ENCODE data around the gene RRP1B.
"Not testable (repeated sequence)": the region's sequence is repeated elsewhere in the genome, so short reads cannot be mapped to it uniquely, and the experiment has no call there.

RRP1B gene

GRCh38 chr21:43696214-43696613 lies 36.9 kb downstream of the RRP1B start:
- Histone ChIP-seq H2AFZ (no peak overlapping the region), H3K4me1 (no peaks in the 10 kb centered on the region), H3K36me3 (ENCODE audit: control insufficient read depth, insufficient read depth, low read length) (no peaks in the 10 kb centered on the region), H3K27me3 (ENCODE audit: control insufficient read depth, insufficient read depth, low read length) (no peaks in the 10 kb centered on the region), H3K79me2 (no peaks in the 10 kb centered on the region), H3K4me2 (ENCODE audit: low read length) (no peak overlapping the region), H3K9me3 (ENCODE audit: control insufficient read depth, low read length) (no peaks in the 10 kb centered on the region), H3K4me3 (ENCODE audit: low read depth, low read length) (no peak overlapping the region), H3K27ac (no peak overlapping the region), H3K9ac (no peak overlapping the region)
- TF ChIP-seq, protein P1, sequence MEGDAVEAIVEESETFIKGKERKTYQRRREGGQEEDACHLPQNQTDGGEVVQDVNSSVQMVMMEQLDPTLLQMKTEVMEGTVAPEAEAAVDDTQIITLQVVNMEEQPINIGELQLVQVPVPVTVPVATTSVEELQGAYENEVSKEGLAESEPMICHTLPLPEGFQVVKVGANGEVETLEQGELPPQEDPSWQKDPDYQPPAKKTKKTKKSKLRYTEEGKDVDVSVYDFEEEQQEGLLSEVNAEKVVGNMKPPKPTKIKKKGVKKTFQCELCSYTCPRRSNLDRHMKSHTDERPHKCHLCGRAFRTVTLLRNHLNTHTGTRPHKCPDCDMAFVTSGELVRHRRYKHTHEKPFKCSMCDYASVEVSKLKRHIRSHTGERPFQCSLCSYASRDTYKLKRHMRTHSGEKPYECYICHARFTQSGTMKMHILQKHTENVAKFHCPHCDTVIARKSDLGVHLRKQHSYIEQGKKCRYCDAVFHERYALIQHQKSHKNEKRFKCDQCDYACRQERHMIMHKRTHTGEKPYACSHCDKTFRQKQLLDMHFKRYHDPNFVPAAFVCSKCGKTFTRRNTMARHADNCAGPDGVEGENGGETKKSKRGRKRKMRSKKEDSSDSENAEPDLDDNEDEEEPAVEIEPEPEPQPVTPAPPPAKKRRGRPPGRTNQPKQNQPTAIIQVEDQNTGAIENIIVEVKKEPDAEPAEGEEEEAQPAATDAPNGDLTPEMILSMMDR (IDR thresholded peaks at IDR 0.05) = no peak

DNA sequence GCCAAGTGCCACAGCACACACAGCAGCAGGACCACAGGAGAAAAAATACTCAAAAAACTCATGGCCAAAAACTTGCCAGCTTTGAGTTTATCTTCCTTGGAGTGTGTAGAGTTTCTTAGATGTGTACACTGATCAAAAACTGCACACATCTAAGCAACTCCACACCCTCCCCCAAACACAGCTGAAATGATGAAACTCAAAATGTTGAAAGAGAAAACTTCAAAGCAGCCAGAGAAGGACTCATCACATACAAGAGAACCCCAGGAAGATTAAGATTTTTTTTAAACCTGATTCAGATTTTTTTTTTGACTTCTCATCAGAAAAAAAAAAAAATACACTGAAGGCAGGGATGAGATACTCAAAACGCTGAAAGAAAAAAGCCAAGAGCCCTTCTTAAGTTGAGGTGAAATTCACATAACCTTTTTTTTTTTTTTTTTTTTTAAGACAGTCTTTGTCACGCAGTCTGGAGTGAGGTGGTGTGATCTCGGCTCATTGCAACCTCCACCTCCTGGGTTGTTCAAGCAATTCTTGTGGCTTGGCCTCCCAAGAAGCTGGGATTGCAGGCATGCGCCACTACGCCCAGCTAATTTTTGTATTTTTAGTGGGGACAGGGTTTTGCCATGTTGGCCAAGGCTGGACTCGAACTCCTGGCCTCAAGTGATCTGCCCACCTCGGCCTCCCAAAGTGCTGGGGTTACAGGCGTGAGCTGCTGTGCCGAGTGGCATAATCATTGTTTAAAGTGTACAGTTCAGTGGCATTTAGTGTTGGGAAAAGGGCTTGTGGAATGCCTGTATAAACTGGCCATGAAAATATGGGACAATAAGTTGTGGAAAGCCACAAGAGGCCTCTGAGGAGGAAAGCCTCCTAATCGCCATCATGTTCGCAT lies 38.6 kb downstream of the RRP1B start:
- no peaks in the 10 kb centered on the region for H3K4me1 ChIP-seq
- H3K9me3 ChIP-seq (ENCODE audit: control insufficient read depth, low read length) = no peaks in the 10 kb centered on the region
- H3K27me3 ChIP-seq (ENCODE audit: control insufficient read depth, insufficient read depth, low read length) = no peaks in the 10 kb centered on the region
- no peak overlapping the region for H3K9ac ChIP-seq
- TF ChIP-seq, protein P1 (IDR thresholded peaks at IDR 0.05) = no peak
- H3K4me3 ChIP-seq (ENCODE audit: low read depth, low read length) = no peak overlapping the region
- no peak overlapping the region for H3K4me2 ChIP-seq (ENCODE audit: low read length)
- H3K36me3 ChIP-seq (ENCODE audit: control insufficient read depth, insufficient read depth, low read length) = no peaks in the 10 kb centered on the region
- H3K79me2 ChIP-seq = no peaks in the 10 kb centered on the region
- H2AFZ ChIP-seq = no peak overlapping the region
- no peak overlapping the region for H3K27ac ChIP-seq

DNA sequence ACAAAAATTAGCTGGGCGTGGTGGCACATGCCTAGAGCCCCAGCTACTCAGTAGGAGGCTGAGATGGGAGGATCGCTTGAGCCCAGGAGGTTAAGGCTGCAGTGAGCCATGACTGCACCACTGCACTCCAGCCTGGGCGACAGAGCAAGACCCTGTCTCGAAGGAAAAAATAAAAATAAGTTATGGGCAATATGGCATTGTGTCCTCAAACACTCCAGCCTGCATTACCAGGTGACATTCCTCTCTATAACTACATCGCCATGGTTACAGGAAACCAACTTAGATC lies 40.1 kb downstream of the RRP1B start:
- H3K36me3 ChIP-seq (ENCODE audit: control insufficient read depth, insufficient read depth, low read length); H3K9ac ChIP-seq; H3K4me2 ChIP-seq (ENCODE audit: low read length); H3K9me3 ChIP-seq (ENCODE audit: control insufficient read depth, low read length); H3K4me1 ChIP-seq; H3K79me2 ChIP-seq; H2AFZ ChIP-seq; H3K27me3 ChIP-seq (ENCODE audit: control insufficient read depth, insufficient read depth, low read length); H3K27ac ChIP-seq; H3K4me3 ChIP-seq (ENCODE audit: low read depth, low read length): not testable (repeated sequence)

DNA sequence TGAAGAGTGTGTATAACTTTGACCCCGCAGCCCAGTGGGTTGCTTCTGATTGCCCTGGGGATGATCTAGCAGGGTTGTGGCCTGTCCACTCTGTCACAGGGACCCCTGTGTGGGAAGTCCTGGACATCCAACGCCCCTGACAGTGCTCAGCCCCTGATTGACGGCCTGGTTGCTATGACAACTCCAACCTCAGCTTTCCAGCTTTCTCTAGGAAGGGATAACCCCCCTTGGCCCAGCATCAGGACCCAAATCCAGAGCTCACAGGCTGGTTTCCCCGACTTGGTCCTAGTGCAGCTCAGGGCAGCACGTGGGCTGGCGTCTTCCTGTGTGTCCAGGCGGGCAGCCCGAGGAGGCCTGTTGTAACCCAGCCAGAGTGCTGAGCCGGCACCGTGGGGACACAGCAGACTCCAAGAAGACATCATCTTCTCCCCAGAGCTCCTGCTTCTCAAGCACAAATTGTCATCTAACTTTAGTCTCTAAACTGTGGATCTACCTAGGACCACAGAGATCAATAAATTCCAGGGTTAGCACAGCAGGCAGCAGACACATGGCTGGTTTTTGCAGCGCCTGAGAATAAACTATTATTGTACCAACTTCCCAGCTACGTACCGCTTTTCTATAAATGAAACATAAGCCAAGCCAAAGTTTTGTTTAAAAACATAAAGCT lies 40.7 kb downstream of the RRP1B start:
- Histone ChIP-seq H3K4me1 (no peaks in the 10 kb centered on the region), H3K36me3 (ENCODE audit: control insufficient read depth, insufficient read depth, low read length) (no peaks in the 10 kb centered on the region), H3K79me2 (no peaks in the 10 kb centered on the region), H3K9me3 (ENCODE audit: control insufficient read depth, low read length) (no peaks in the 10 kb centered on the region), H3K27me3 (ENCODE audit: control insufficient read depth, insufficient read depth, low read length) (no peaks in the 10 kb centered on the region), H2AFZ (no peak overlapping the region), H3K4me3 (ENCODE audit: low read depth, low read length) (no peak overlapping the region), H3K27ac (no peak overlapping the region), H3K4me2 (ENCODE audit: low read length) (no peak overlapping the region), H3K9ac (no peak overlapping the region)
- TF ChIP-seq, protein P1 (IDR thresholded peaks at IDR 0.05) = no peak

DNA sequence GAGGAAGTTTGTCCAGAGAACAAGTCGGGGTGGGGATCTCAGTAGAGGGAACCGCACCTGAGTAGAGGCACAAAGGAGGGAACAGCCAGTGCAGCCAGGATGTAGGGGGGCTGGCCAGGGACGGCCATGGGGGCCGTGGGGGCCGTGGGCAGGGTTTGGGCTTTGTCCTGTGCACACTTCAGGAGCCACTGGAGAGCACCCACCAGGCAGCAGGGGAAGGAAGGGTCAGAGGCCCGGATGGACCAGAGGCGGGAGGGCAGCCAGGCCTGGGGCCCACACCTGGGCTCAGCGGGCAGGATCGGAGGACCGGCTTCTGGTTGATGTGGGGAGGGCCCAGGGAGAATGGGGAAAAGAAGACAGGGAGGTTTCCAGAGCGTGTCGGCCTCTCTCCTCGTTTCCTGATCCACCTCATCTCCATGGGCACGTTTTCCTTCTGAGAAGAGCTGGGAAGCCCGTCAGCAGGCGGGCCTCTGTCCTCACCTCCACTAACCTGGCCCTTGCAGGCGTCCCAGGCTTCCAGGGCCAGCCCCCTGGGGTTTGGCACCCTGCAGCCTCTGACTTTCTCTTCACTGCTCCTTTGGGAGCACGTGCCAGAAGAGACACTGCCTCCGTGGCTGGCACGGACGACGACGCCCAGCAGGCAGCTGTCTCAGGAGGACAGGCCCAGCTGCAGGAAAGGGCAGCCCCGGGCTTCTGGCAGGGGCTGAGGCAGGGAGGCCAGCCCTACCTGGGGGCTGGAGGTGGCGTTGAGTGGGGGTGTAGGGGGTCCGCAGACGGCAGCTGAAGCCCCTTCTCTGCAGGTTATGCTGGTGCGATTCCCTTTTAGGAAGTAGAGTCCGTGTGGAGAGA lies 42.8 kb downstream of the RRP1B start:
- no peaks in the 10 kb centered on the region for H3K9me3 ChIP-seq (ENCODE audit: control insufficient read depth, low read length)
- TF ChIP-seq, protein P1 (IDR thresholded peaks at IDR 0.05) = no peak
- H3K79me2 ChIP-seq = no peaks in the 10 kb centered on the region
- H2AFZ ChIP-seq = no peak overlapping the region
- H3K4me1 ChIP-seq = no peaks in the 10 kb centered on the region
- H3K27me3 ChIP-seq (ENCODE audit: control insufficient read depth, insufficient read depth, low read length) = no peaks in the 10 kb centered on the region
- H3K4me2 ChIP-seq (ENCODE audit: low read length) = peak overlapping the region; percentile 62
- no peak overlapping the region for H3K9ac ChIP-seq
- H3K27ac ChIP-seq = no peak overlapping the region
- H3K4me3 ChIP-seq (ENCODE audit: low read depth, low read length) = peak overlapping the region; percentile 44
- H3K36me3 ChIP-seq (ENCODE audit: control insufficient read depth, insufficient read depth, low read length) = no peaks in the 10 kb centered on the region

Measured in parathyroid adenoma (tissue), 2 donors.